ENCODE data around the gene FARP1. TPM values are rescaled to one million over a fixed set of nuclear protein-coding genes. Genes with fewer than 3 reads are reported as not detected.
"Not testable (repeated sequence)": the region's sequence is repeated elsewhere in the genome, so short reads cannot be mapped to it uniquely, and the experiment has no call there.

Gene FARP1
- total RNA-seq, 4 donors from 2014 or later = 11.0 to 27.2 (median 13.6) TPM

DNA sequence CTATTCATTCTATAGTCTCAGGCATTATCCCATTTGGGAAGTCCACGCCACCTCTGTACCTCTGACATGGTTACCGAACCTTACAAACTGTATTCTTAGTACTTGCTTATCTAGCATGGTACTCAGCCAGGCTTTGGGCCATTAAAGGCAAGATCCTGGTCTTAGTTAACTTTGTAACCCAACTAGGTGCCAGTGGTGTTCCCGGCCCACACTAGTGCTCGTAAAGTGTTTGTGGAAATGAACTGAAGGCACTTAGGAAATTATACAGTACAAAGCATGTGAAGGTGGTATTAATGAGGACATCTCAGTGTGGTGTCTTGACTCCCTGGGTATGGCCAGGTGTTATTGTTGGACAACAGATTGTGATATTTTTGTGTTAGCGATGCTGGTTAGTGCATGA lies 122.0 kb downstream of the FARP1 start:
- Histone ChIP-seq H3K27me3 (no peaks in the 10 kb centered on the region), H3K4me1 (peaks cover 5% of the 10 kb centered on the region), H3K4me3 (no peak overlapping the region), H3K9me3 (no peaks in the 10 kb centered on the region), H3K36me3 (no peaks in the 10 kb centered on the region), H3K27ac (no peak overlapping the region)
- TF ChIP-seq POLR2AphosphoS5 (IDR thresholded peaks at IDR 0.05) = no peak
- TF ChIP-seq, protein P1, sequence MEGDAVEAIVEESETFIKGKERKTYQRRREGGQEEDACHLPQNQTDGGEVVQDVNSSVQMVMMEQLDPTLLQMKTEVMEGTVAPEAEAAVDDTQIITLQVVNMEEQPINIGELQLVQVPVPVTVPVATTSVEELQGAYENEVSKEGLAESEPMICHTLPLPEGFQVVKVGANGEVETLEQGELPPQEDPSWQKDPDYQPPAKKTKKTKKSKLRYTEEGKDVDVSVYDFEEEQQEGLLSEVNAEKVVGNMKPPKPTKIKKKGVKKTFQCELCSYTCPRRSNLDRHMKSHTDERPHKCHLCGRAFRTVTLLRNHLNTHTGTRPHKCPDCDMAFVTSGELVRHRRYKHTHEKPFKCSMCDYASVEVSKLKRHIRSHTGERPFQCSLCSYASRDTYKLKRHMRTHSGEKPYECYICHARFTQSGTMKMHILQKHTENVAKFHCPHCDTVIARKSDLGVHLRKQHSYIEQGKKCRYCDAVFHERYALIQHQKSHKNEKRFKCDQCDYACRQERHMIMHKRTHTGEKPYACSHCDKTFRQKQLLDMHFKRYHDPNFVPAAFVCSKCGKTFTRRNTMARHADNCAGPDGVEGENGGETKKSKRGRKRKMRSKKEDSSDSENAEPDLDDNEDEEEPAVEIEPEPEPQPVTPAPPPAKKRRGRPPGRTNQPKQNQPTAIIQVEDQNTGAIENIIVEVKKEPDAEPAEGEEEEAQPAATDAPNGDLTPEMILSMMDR (IDR thresholded peaks at IDR 0.05) = no peak
- no peak for TF ChIP-seq EP300 (IDR thresholded peaks at IDR 0.05)
- WGBS = 96% methylated on average over 5 of the region's 5 CpGs
- DNase-seq (ENCODE audit: low spot score in 2 of 2) = no peak

DNA sequence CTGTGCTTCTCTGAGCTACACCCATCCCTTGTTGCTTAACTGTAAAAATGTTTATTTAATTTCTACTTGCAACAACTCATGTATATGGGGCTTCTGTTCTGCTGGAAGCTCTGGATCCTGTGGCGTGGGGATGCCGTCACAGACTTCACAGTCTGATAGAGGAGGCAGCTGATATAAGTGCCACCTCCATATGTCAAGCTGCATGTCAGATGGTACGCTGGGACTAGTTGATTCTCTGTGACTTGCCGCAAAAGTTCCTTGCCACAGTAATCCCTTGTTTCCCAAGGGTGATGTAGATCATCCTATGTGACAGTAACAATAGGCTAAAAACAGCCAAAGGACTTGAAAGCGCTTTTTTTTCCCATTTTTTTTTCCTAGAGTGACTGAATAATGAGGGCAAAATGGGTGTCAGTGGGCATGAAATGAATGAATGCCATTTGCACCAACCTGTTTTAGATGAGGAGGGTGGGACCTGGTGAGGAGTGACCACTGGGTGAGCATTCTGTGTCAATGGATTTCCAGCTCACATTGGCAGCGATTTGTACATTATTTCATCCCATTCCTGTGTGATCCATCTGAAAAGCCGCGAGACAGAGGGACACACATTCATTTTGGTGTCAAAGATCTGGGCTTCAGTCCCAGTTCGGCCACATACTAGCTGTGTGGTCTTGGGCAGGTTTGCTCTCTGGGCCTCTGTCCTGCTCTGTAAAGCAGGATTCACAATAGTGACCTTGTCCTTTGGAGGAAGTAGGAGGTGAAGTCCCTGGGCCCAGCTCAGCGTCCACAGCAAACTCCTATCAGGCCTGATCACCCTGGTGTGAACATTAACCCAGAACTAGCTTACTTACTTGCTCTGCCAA lies 123.0 kb downstream of the FARP1 start:
- Histone ChIP-seq H3K4me3 (no peak overlapping the region), H3K4me1 (peaks cover 1% of the 10 kb centered on the region), H3K36me3 (no peaks in the 10 kb centered on the region), H3K27me3 (no peaks in the 10 kb centered on the region), H3K27ac (no peak overlapping the region), H3K9me3 (no peaks in the 10 kb centered on the region)
- WGBS = 81% methylated on average over 10 of the region's 10 CpGs
- TF ChIP-seq POLR2A (IDR thresholded peaks at IDR 0.05) = no peak
- TF ChIP-seq EP300 (IDR thresholded peaks at IDR 0.05) = no peak
- no peak for TF ChIP-seq POLR2AphosphoS5 (IDR thresholded peaks at IDR 0.05)
- TF ChIP-seq, protein P1 (IDR thresholded peaks at IDR 0.05) = no peak
- DNase-seq (ENCODE audit: low spot score in 2 of 2) = no peak

DNA sequence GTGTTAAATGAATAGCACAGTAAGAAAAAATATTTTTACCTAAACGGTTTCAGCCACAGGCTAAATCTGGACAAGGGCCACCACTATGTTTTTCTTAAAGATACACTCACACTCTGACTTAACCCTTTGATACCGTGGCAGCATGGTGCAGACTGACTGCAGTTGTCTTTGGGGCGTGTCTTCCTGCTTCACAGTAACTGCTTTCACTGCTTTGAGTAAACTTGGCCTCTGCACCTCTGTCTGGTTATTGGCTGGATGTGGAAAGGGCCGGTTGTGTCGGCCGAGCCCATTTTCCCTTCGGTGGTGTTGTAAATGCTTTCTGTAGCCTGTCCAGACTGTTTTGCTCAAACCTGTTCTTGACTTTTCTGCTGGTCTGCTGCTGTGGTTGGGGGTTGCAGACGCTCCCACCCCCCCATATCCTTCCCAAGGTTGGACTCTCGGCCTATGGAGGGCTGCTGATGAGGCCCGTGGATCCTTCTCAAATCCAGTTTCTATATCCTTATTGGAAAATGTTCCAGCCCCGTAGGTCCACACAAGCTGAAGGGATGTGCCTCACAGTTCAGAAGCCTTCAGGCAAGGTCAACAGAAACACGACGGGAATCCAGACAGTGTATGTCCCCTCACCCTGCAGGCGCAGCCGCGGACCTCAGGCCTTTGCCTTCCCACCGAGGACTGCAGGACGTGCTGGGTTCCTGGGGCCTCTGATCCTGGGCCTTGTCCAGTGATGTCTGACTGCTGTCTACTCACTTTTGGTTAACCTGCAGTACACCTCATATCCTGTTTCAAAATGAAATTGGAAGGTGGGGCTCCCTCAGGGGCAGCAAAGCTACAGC lies 124.4 kb downstream of the FARP1 start:
- no peak overlapping the region for H3K27ac ChIP-seq
- no peaks in the 10 kb centered on the region for H3K27me3 ChIP-seq
- no peaks in the 10 kb centered on the region for H3K4me1 ChIP-seq
- no peaks in the 10 kb centered on the region for H3K36me3 ChIP-seq
- no peaks in the 10 kb centered on the region for H3K9me3 ChIP-seq
- TF ChIP-seq POLR2A (IDR thresholded peaks at IDR 0.05) (no peak), EP300 (IDR thresholded peaks at IDR 0.05) (no peak), POLR2AphosphoS5 (IDR thresholded peaks at IDR 0.05) (no peak)
- TF ChIP-seq, protein P1 (IDR thresholded peaks at IDR 0.05) = no peak
- H3K4me3 ChIP-seq = no peak overlapping the region
- no peak for DNase-seq (ENCODE audit: low spot score in 2 of 2)
- WGBS = 75% methylated on average over 18 of the region's 18 CpGs

DNA sequence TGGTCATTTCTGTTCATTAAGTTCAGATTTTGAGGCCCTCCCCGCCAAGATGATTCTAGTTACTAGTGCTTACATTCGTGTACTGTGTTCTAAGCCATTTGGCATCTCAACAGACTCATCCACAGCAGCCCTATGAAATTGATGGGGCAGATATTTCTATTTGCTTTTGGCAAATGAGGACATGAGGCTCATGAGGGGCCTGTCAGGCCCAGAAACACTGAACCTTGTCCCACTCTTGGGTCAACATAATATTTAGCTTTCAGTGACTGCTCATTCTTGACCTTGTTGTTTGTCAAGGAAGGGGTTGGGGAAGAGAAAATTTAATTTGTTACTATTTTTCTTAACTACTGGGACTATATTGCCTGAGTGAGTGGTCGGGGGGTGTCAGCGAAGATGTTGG lies 126.5 kb downstream of the FARP1 start:
- H3K4me1 ChIP-seq = no peaks in the 10 kb centered on the region
- H3K36me3 ChIP-seq = no peaks in the 10 kb centered on the region
- no peak for DNase-seq (ENCODE audit: low spot score in 2 of 2)
- TF ChIP-seq POLR2A (IDR thresholded peaks at IDR 0.05) (no peak), EP300 (IDR thresholded peaks at IDR 0.05) (no peak), POLR2AphosphoS5 (IDR thresholded peaks at IDR 0.05) (no peak)
- TF ChIP-seq, protein P1 (IDR thresholded peaks at IDR 0.05) = no peak
- 88% methylated on average over 4 of the region's 4 CpGs for WGBS
- no peak overlapping the region for H3K4me3 ChIP-seq
- no peaks in the 10 kb centered on the region for H3K27me3 ChIP-seq
- no peaks in the 10 kb centered on the region for H3K9me3 ChIP-seq
- H3K27ac ChIP-seq = no peak overlapping the region

DNA sequence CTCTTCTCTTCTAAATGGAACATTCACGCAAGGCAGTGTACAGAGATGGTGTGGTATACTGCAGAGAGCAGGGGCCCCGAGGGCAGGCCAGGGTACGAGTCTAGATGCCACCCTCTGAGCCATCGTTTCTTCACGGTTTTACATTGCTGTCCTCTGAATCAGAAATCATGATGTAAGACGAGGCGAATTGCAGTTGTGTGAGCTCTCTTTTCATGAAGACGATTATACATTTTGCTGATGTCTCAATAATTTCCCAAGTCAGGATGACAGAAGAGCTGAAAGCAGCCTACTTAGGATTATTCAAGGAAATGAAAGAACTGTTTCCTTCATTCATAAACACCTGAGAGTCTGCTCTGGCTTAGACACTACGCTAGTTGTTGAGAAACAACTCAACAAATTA lies 127.9 kb downstream of the FARP1 start:
- Histone ChIP-seq H3K27me3 (no peaks in the 10 kb centered on the region), H3K36me3 (no peaks in the 10 kb centered on the region), H3K4me3 (no peak overlapping the region), H3K9me3 (no peaks in the 10 kb centered on the region), H3K4me1 (no peaks in the 10 kb centered on the region), H3K27ac (no peak overlapping the region)
- 92% methylated on average over 9 of the region's 9 CpGs for WGBS
- DNase-seq (ENCODE audit: low spot score in 2 of 2) = no peak
- TF ChIP-seq, protein P1 (IDR thresholded peaks at IDR 0.05) = no peak
- TF ChIP-seq POLR2AphosphoS5 (IDR thresholded peaks at IDR 0.05) (no peak), EP300 (IDR thresholded peaks at IDR 0.05) (no peak), POLR2A (IDR thresholded peaks at IDR 0.05) (no peak)

DNA sequence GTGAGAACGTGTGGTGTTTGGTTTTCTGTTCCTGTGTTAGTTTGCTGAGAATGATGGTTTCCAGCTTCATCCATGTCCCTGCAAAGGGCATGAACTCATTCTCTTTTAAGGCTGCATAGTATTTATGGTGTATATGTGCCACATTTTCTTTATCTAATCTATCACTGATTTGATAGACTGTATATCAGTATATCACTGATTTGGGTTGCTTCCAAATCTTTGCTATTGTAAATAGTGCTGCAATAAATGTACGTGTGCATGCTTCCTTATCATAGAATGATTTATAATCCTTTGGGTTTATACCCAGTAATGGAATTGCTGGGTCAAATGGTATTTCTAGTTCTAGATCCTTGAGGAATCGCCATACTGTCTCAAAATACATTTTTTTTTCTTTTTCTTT lies 128.8 kb downstream of the FARP1 start:
- not testable (repeated sequence) for H3K36me3 ChIP-seq; DNase-seq (ENCODE audit: low spot score in 2 of 2); H3K4me1 ChIP-seq; H3K9me3 ChIP-seq; H3K27ac ChIP-seq; H3K4me3 ChIP-seq; H3K27me3 ChIP-seq
- WGBS = 93% methylated on average over 3 of the region's 3 CpGs

Data from suprapubic skin (tissue), 4 donors.